H9 (cell line): ENCODE measurements around the gene NADK. TPM values are rescaled to one million over a fixed set of nuclear protein-coding genes. Genes with fewer than 3 reads are reported as not detected.

Experiments
- DNase-seq: peaks from one replicate; pipeline ENCODE4 v3.0.0-alpha.2; 2017
- H2AFZ ChIP-seq: one replicate; pipeline ENCODE4 v1.6.1; 2013; ENCODE audit warnings: mild to moderate bottlenecking, low read length, control low read depth, moderate library complexity
- H2AK5ac ChIP-seq: 2 replicates; pipeline ENCODE4 v1.6.1; 2013; ENCODE audit warnings: low read length, control low read depth, mixed read lengths; ENCODE audit not compliant: insufficient read length
- H2BK120ac ChIP-seq: one replicate; pipeline ENCODE4 v1.6.1; 2013; ENCODE audit warnings: low read depth, mild to moderate bottlenecking, low read length, control low read depth, inconsistent platforms; ENCODE audit not compliant: poor library complexity, severe bottlenecking
- H2BK12ac ChIP-seq: 2 replicates; pipeline ENCODE4 v1.6.1; 2013; ENCODE audit warnings: low read length, control low read depth, mixed read lengths, low read depth; ENCODE audit not compliant: insufficient read length
- H2BK15ac ChIP-seq: 2 replicates; pipeline ENCODE4 v1.6.1; 2013; ENCODE audit warnings: low read depth, low read length, control low read depth
- H2BK20ac ChIP-seq: one replicate; pipeline ENCODE4 v1.6.1; 2013; ENCODE audit warnings: low read depth, mild to moderate bottlenecking, low read length, control low read depth, inconsistent platforms; ENCODE audit not compliant: poor library complexity, severe bottlenecking
- H2BK5ac ChIP-seq: 2 replicates; pipeline ENCODE4 v1.6.1; 2013; ENCODE audit warnings: low read length, control low read depth, mixed read lengths; ENCODE audit not compliant: insufficient read length
- H3K14ac ChIP-seq: 2 replicates; pipeline ENCODE4 v1.6.1; 2013; ENCODE audit warnings: low read length, control low read depth; ENCODE audit not compliant: insufficient read depth
- H3K18ac ChIP-seq: 2 replicates; pipeline ENCODE4 v1.6.1; 2013; ENCODE audit warnings: low read depth, mild to moderate bottlenecking, mixed read lengths, low read length, control low read depth; ENCODE audit not compliant: insufficient read length
- H3K23ac ChIP-seq: 2 replicates; pipeline ENCODE4 v1.6.1; 2013; ENCODE audit warnings: low read length, control low read depth, mixed read lengths, low read depth; ENCODE audit not compliant: insufficient read length
- H3K23me2 ChIP-seq: 2 replicates; pipeline ENCODE4 v1.6.1; 2013; ENCODE audit warnings: low read depth, mild to moderate bottlenecking, mixed read lengths, low read length, control low read depth; ENCODE audit not compliant: insufficient read length, poor library complexity, severe bottlenecking
- H3K27ac ChIP-seq: 2 replicates; pipeline ENCODE4 v1.5.1; 2013; ENCODE audit warnings: low read length, control low read depth, mixed read lengths, low read depth; ENCODE audit not compliant: insufficient read length
- H3K27me3 ChIP-seq: 2 replicates; pipeline ENCODE4 v1.6.1; 2013; ENCODE audit warnings: low read length, control low read depth, inconsistent platforms; ENCODE audit not compliant: insufficient read depth
- H3K4ac ChIP-seq: 2 replicates; pipeline ENCODE4 v1.6.1; 2013; ENCODE audit warnings: low read depth, mild to moderate bottlenecking, control low read depth, inconsistent platforms, low read length, moderate library complexity
- H3K4me1 ChIP-seq: 2 replicates; pipeline ENCODE4 v1.6.1; 2013; ENCODE audit warnings: low read length, control low read depth, inconsistent platforms; ENCODE audit not compliant: insufficient read depth
- H3K4me2 ChIP-seq: 2 replicates; pipeline ENCODE4 v1.6.1; 2013; ENCODE audit warnings: low read length, control low read depth, mixed read lengths; ENCODE audit not compliant: insufficient read length, insufficient read depth
- H3K56ac ChIP-seq: 2 replicates; pipeline ENCODE4 v1.6.1; 2013; ENCODE audit warnings: low read depth, mild to moderate bottlenecking, mixed read lengths, low read length, control low read depth; ENCODE audit not compliant: insufficient read length
- H3K79me1 ChIP-seq: 2 replicates; pipeline ENCODE4 v1.6.1; 2013; ENCODE audit warnings: low read depth, mild to moderate bottlenecking, moderate library complexity, low read length, control low read depth, inconsistent platforms; ENCODE audit not compliant: insufficient read depth, poor library complexity, severe bottlenecking
- H3K79me2 ChIP-seq: 2 replicates; pipeline ENCODE4 v1.6.1; 2013; ENCODE audit warnings: low read length, control low read depth, inconsistent platforms; ENCODE audit not compliant: insufficient read depth
- H3K9ac ChIP-seq: 2 replicates; pipeline ENCODE4 v1.6.1; 2013; ENCODE audit warnings: low read length, control low read depth, mixed read lengths; ENCODE audit not compliant: insufficient read length; ENCODE audit errors: extremely low read depth
- H3K9me3 ChIP-seq: one replicate; pipeline ENCODE4 v1.6.1; 2013; ENCODE audit warnings: low read depth, low read length, inconsistent platforms; ENCODE audit not compliant: control insufficient read depth
- H3T11ph ChIP-seq: one replicate; pipeline ENCODE4 v1.6.1; 2013; ENCODE audit warnings: mild to moderate bottlenecking, low read length, control low read depth, inconsistent platforms
- H4K20me1 ChIP-seq: one replicate; pipeline ENCODE4 v1.6.1; 2013; ENCODE audit not compliant: control insufficient read depth, insufficient read length, insufficient read depth
- H4K5ac ChIP-seq: 2 replicates; pipeline ENCODE4 v1.6.1; 2013; ENCODE audit warnings: low read depth, mild to moderate bottlenecking, mixed read lengths, low read length, control low read depth; ENCODE audit not compliant: insufficient read length
- H4K8ac ChIP-seq: replicated peaks from 2 replicates; pipeline ENCODE4 v1.6.1; 2013; ENCODE audit warnings: low read length, control low read depth, mixed read lengths, low read depth; ENCODE audit not compliant: insufficient read length
- H4K91ac ChIP-seq: 2 replicates; pipeline ENCODE4 v1.6.1; 2013; ENCODE audit warnings: low read depth, mild to moderate bottlenecking, moderate library complexity, mixed read lengths, low read length, control low read depth; ENCODE audit not compliant: insufficient read length
- H3K27ac Mint-ChIP-seq, 3 experiments: 2 replicates in 2 of 3; 3 replicates in 1 of 3; pipeline ENCODE4 v1.8.0; 2020 to 2021; ENCODE audit warnings: mixed read lengths in 3 of 3, mild to moderate bottlenecking in 1 of 3, moderate library complexity in 1 of 3
- H3K27me3 Mint-ChIP-seq: 2 replicates; pipeline ENCODE4 v1.8.0; 2021; ENCODE audit warnings: low read depth, mild to moderate bottlenecking, moderate library complexity, mixed read lengths
- H3K36me3 Mint-ChIP-seq, 3 experiments: 2 replicates in 2 of 3; 3 replicates in 1 of 3; pipeline ENCODE4 v1.8.0; 2020 to 2021; ENCODE audit warnings: low read depth in 3 of 3, mixed read lengths in 3 of 3; ENCODE audit not compliant: insufficient read depth in 1 of 3
- H3K4me1 Mint-ChIP-seq, 2 experiments: 2 replicates each; pipeline ENCODE4 v1.8.0; 2020; ENCODE audit warnings: mixed read lengths in 2 of 2
- H3K4me3 Mint-ChIP-seq, 2 experiments: 2 replicates in 1 of 2; 3 replicates in 1 of 2; pipeline ENCODE4 v1.8.0; 2020 to 2021; ENCODE audit warnings: mild to moderate bottlenecking in 2 of 2, mixed read lengths in 2 of 2, moderate library complexity in 1 of 2
- H3K9me3 Mint-ChIP-seq, 2 experiments: 2 replicates in 1 of 2; 3 replicates in 1 of 2; pipeline ENCODE4 v1.8.0; 2020; ENCODE audit warnings: mild to moderate bottlenecking in 2 of 2, mixed read lengths in 2 of 2, moderate library complexity in 1 of 2
- WGBS: extraction: QIAGEN DNeasy Blood & Tissue Kit; methylation state at CpG from one replicate; pipeline ENCODE4 v1.1.7; 2013; ENCODE audit warnings: missing lambda C conversion rate, low lambda C conversion rate, mixed read lengths; ENCODE audit not compliant: insufficient read length; ENCODE audit errors: extremely low coverage; 5-methylcytosine and 5-hydroxymethylcytosine counted together
- total RNA-seq: library from RNA; stranded (reverse); gene quantifications from 2 replicates; pipeline ENCODE4 v1.2.1, GENCODE V29; 2021
- TF ChIP-seq, protein P1 (sequence below): fragments of 200-600 bp; sonication (generic); conservative IDR thresholded peaks from 3 replicates; pipeline ENCODE4 v1.8.0; 2021; ENCODE audit warnings: antibody characterized with exemption, mild to moderate bottlenecking

NADK gene
- total RNA-seq, 1 experiment from 2014 or later = 105 TPM

DNA sequence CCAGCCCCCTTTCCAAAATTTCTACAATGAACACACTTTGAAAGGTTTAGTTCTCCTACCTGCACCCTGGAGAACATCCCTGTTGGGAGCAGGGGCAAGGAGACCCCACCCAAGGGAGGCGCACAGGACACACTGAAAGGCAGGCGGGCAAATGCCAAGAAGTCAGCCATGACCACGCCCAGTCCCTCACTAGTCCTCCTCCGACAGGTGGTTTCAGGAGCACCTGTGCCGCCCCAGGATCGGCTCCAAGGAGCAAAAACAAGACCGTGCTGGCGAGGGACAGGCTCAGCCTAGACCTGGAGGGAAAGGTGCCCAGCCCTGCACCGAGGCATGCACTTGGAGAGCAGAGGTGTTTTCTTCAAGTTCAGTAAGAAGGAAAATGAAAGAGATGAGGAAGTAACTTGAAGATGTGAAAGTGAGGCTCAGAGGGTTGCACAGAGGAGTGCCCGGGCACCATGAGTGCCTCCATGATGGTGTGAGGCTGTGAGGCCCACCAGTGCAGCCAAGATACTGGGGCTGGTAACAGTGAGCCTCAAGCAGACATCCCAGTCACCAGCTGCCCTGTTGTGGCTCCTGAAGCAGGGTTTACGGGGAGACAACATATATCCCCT lies 19.6 kb upstream of the NADK start:
- no peak overlapping the region for H3K9ac ChIP-seq
- no peak for DNase-seq
- H3K4me1 ChIP-seq = no peaks in the 10 kb centered on the region
- H2BK15ac ChIP-seq = no peak overlapping the region
- no peak overlapping the region for H2AK5ac ChIP-seq
- H3T11ph ChIP-seq = no peak overlapping the region
- no peaks in the 10 kb centered on the region for H3K27me3 ChIP-seq
- no peak overlapping the region for H3K14ac ChIP-seq
- no peak overlapping the region for H3K4me2 ChIP-seq
- H2BK12ac ChIP-seq = no peak overlapping the region
- H3K79me1 ChIP-seq = peaks cover 6% of the 10 kb centered on the region
- H3K4ac ChIP-seq = no peak overlapping the region
- Mint-ChIP-seq H3K36me3 (peaks cover 45 to 79% (median 78%) of the 10 kb centered on the region in 3 experiments), H3K27me3 (no peaks in the 10 kb centered on the region), H3K4me1 (peaks cover 4 to 12% of the 10 kb centered on the region in 2 experiments; a peak in 3 of 4 replicates), H3K27ac (peak overlapping the region in 1 of 3 experiments; percentile 79; a peak in 1 of 7 replicates), H3K9me3 (no peaks in the 10 kb centered on the region), H3K4me3 (no peak overlapping the region)
- no peak overlapping the region for H3K23ac ChIP-seq
- H4K5ac ChIP-seq = no peak overlapping the region
- no peak overlapping the region for H2BK20ac ChIP-seq
- no peak overlapping the region for H3K56ac ChIP-seq
- TF ChIP-seq, protein P1, sequence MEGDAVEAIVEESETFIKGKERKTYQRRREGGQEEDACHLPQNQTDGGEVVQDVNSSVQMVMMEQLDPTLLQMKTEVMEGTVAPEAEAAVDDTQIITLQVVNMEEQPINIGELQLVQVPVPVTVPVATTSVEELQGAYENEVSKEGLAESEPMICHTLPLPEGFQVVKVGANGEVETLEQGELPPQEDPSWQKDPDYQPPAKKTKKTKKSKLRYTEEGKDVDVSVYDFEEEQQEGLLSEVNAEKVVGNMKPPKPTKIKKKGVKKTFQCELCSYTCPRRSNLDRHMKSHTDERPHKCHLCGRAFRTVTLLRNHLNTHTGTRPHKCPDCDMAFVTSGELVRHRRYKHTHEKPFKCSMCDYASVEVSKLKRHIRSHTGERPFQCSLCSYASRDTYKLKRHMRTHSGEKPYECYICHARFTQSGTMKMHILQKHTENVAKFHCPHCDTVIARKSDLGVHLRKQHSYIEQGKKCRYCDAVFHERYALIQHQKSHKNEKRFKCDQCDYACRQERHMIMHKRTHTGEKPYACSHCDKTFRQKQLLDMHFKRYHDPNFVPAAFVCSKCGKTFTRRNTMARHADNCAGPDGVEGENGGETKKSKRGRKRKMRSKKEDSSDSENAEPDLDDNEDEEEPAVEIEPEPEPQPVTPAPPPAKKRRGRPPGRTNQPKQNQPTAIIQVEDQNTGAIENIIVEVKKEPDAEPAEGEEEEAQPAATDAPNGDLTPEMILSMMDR = no peak
- H3K79me2 ChIP-seq = peaks cover 4% of the 10 kb centered on the region; the same call in 1 of the 2 replicates
- peaks cover 3% of the 10 kb centered on the region for H4K20me1 ChIP-seq
- H3K18ac ChIP-seq = no peak overlapping the region
- no peak overlapping the region for H2AFZ ChIP-seq
- H3K27ac ChIP-seq = no peak overlapping the region
- WGBS = no CpG with 5 or more reads among the region's 11 CpGs
- H4K91ac ChIP-seq = no peak overlapping the region
- no peak overlapping the region for H2BK5ac ChIP-seq
- H3K9me3 ChIP-seq = no peaks in the 10 kb centered on the region
- no peak overlapping the region for H2BK120ac ChIP-seq
- H3K23me2 ChIP-seq = no peaks in the 10 kb centered on the region
- no peak overlapping the region for H4K8ac ChIP-seq
